HG02759 (cell line): Measurements from ENCODE around the gene UBAP2L.
A peak's percentile ranks its signal among the peaks of the same experiment; 100 is the strongest.
"Not testable (repeated sequence)": the region's sequence is repeated elsewhere in the genome, so short reads cannot be mapped to it uniquely, and the experiment has no call there.

Source experiments
- ATAC-seq: cut with Tn5 transposase; IDR thresholded peaks from one replicate; pipeline ENCODE4 v1.9.1; 2021; ENCODE audit warnings: mild to moderate bottlenecking, moderate library complexity; ENCODE audit not compliant: unreplicated experiment

UBAP2L gene

GRCh38 chr1:154193821-154194220 is 26.9 kb upstream of the UBAP2L start:
- ATAC-seq = no peak

DNA sequence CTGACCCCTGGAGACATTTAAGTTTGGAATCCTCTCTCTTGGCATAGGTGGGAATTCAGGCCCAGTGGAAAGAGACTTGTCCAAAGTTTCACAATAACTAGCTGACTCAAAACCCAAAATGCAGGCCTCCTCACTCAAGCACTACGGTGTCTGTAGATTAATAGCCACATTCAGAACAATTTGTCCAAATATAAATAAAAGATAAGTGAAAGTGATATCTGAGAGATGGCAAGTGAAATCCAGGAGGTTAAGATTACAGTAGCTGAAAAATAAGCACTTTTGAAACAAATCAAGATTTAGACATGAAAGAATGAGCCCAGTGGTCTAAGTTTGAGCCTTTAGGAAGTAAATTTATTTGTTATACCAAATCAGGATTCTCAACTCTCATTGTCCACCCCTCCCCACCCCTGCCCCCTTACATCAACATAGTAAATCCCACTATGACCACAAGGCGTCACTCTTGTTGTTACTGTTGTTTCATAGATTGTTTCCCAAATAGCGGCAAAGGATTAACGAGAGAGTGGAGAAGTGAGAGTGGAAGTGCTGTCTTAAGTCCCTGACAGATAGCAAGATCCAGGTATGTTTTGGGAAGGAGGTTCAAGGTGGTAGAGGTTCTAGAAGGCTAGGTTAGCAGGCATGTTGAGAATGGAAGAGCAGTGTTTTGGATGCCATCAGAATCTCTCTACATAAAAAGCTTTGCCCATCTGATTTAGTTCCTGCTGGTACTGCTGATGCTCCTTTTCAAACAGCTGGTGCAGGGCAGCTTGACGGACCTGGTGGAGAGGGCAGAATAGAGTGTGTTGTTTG is 21.8 kb upstream of the UBAP2L start:
- no peak for ATAC-seq

- no peak for ATAC-seq
Observed at GRCh38 chr1:154199563-154199879, 21.2 kb upstream of the UBAP2L start.

DNA sequence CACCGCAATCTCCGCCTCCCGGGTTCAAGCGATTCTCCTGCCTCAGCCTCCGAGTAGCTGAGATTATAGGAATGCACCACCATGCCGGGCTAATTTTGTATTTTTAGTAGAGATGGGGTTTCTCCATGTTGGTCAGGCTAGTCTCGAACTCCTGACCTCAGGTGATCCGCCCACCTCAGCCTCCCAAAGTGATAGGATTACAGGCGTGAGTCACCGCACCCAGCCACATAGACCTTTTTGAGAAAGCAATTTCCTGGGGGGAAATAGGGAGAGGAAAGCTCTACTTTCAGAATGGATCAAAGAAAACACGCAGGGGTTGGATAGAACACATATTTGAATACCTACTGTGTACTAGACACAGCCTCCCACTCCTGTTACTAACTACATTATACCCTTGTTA is 15.0 kb upstream of the UBAP2L start:
- not testable (repeated sequence) for ATAC-seq

- no peak for ATAC-seq
Observed at GRCh38 chr1:154206196-154206595, 14.6 kb upstream of the UBAP2L start, which contains the start of gene CFAP141. TSS of gene CFAP141 (minus strand) at chr1:154206333. CDS start at chr1:154206307, 26 bp downstream.

- ATAC-seq = no peak
Observed at GRCh38 chr1:154207262-154207661, 13.5 kb upstream of the UBAP2L start.

DNA sequence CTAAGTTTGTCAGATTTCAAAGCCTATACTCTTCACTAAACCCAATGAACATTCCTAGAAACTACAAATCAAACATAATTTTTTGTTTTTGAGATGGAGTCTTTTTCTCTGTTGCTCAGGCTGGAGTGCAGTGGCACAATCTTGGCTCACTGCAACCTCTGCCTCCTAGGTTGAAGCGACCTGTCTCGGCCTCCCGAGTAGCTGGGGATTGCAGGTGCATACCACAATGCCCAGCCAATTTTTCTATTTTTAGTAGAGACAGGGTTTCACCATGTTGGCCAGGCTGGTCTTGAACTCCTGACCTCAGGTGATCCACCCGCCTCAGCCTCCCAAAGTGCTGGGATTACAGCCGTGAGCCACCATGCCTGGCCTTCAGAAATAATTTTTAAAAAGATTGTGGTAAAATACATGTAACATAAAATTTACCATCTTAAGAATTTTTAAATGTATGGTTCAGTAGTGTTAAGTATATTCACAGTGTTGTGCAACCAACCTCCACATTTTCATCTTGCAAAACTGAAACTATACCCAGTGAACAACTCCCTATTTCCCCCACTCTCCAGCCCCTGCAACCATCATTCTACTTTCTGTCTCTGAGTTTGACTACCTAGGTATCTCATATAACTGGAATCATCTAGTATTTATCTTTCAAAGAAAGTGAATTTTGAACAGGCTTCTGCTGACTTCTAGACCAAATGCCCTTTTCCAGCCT is 11.9 kb upstream of the UBAP2L start:
- ATAC-seq = no peak

DNA sequence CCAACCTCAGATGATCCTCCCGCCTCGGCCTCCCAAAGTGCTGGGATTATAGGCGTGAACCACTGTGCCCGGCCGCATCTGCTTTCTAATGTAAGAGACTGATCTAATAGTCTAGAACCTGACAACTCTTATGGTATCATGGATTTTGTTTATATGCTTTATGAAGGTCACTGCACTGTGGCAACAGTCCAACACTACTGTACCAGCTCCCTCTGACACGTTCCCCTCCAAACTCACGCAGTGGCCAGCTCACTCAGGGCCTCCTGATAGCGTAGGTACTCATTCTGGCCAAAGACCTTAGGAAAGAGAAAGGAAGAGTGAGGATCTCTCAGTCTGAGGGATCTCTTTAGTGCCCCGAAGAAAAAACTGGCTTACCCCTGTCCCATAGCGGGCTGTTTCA is 8.7 kb upstream of the UBAP2L start:
- ATAC-seq = no peak

GRCh38 chr1:154213274-154213673 is 7.5 kb upstream of the UBAP2L start:
- no peak for ATAC-seq

- ATAC-seq = no peak
Observed at GRCh38 chr1:154218545-154218944, 2.2 kb upstream of the UBAP2L start.

GRCh38 chr1:154219541-154219940 is 1.2 kb upstream of the UBAP2L start:
- no peak for ATAC-seq

- no peak for ATAC-seq
Observed at GRCh38 chr1:154220970-154221277, 169 bp downstream of the UBAP2L start.

DNA sequence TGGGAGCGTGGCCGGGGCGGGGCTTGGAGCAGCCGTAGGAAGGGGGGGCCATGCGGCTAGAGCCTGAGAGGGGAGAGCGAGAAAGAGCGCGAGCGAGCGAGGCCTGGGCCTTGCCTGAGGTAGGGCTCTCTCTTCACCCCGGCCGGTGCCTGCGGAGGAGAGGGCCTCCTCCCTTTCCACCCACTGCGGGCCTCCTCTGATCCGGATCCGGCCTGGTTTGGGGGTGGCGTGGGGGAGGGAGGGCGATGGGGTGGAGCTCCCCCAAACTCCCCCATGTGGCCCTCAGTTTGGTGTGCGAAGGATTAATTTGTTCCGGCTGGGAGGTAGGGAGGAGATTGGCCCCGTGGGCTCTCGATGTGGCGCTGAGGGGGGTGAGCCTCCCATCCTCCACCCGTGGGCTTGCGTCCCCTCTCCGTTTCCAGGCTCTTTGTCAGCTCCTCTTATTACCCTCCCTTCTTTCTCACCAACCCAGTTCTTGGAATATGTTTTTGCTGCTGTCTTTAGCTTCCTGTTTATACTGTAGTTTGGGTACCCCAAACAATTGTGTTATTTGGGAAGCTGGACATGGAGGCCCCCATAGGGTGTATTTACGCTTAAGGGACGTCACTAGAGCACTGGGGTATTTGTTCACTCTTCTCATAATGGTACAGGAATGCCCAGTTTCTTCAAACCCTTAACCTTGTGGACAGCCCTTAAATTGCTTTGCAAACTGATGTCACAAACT is 685 bp downstream of the UBAP2L start:
- ATAC-seq = peak; percentile 10

- no peak for ATAC-seq
Observed at GRCh38 chr1:154222518-154222917, 1.8 kb downstream of the UBAP2L start.

DNA sequence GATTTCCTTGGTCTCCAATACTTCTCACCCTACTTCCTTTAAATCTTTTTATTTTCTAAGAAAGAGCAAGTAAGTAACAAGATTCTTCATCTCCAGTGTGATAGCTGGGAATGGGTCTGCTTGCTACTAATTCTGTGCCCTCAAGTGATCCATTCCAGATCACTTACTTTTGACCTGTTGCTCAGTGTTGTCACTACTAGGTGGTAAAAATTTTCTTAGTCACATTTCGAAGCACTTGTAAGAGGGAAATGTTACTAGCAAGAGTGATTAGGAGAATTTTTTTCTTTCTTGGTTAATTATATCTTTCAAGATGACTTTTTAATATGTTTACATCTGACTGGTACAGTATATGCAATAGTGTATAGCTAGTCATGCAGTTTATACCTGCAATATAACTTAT is 2.2 kb downstream of the UBAP2L start:
- ATAC-seq = no peak

DNA sequence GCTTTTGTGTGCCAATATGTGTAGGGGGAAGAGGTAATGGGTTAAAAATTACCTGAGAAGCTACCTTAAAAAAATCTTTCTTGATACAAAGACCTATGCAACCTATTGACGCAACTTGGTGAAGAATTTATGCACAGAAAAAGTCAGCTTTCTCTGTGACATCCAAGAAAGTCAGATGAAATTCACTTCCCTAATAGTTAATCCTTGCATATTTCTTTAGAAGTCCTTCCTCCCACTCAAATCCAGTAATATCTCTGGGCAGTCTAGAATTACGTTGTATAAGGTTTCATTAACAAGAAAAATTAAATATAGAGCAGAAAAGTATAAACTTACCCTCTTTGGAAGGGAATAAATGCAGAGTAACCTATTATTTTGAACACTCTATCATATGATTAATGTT is 2.9 kb downstream of the UBAP2L start:
- ATAC-seq = no peak

- ATAC-seq = no peak
Observed at GRCh38 chr1:154225370-154225769, 4.6 kb downstream of the UBAP2L start.

DNA sequence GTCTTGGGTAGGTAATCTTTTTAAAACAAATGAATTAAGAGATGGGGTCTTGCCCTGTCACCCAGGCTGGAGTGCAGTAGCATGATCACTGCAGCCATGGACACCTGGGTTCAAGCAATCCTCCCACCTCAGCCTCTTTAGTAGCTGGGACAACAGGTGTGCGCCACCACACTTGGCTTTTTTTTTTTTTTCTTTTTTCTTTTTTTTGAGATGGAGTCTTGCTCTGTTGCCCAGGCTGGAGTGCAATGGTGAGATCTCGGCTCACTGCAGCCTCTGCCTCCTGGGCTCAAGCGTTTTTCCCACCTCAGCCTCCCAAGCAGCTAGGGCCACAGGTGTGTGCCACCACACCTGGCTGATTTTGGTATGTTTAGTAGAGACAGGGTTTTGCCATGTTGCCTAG is 10.4 kb downstream of the UBAP2L start:
- not testable (repeated sequence) for ATAC-seq

DNA sequence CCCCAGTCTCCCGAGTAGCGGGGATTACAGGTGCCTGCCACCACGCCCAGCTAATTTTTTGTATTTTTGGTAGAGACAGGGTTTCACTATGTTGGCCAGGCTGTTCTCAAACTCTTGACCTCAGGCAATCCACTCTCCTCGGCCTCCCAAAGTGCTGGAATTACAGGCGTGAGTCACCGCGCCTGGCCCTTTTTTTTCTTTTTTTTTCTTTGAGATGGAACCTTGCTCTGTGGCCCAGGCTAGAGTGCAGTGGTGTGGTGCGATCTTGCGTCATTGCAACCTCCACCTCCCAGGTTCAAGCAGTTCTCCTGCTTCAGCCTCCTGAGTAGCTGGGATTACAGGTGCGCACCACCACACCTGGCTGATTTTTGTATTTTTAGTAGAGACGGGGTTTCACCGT is 12.4 kb downstream of the UBAP2L start:
- not testable (repeated sequence) for ATAC-seq

DNA sequence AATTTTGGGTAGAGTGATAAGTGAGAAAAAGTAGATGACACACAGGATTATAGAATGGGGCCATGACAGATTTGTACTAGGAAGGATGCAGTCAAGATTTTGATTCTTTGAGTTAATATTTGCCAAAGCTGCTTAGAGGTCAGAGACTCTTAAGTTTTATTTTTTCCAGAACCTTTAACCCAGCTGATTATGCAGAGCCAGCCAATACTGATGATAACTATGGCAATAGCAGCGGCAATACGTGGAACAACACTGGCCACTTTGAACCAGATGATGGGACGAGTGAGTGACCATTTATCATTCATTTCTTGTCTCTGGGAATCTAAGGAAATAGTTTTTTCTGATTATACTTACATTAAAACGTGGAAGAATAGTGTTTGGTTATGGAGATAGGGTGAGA is 16.1 kb downstream of the UBAP2L start:
- ATAC-seq = no peak

GRCh38 chr1:154237435-154237834 is 16.7 kb downstream of the UBAP2L start:
- no peak for ATAC-seq
